Esophagus muscularis mucosa (tissue), 4 donors: Measurements from ENCODE around the gene MGME1. TPM values are rescaled to one million over a fixed set of nuclear protein-coding genes. Genes with fewer than 3 reads are reported as not detected.

Experiments used
- DNase-seq: peaks from one replicate; pipeline ENCODE4 v3.0.0-alpha.2; 2017; ENCODE audit errors: extremely low spot score
- H3K27ac ChIP-seq, 4 donors: fragments of 200-600 bp; sonication (generic); replicated peaks in 1 of 4; 1 replicate in 3 of 4; 2 replicates in 1 of 4; pipeline ENCODE4 v1.5.1; 2016 to 2019; ENCODE audit warnings: mild to moderate bottlenecking in 1 of 4
- H3K27me3 ChIP-seq, 4 donors: fragments of 200-600 bp; sonication (generic); one replicate each; pipeline versions ENCODE4 v1.5.1 to v1.6.0; 2016 to 2019
- H3K36me3 ChIP-seq, 4 donors: fragments of 200-600 bp; sonication (generic); one replicate each; pipeline ENCODE4 v1.5.1; 2016 to 2019
- H3K4me1 ChIP-seq, 4 donors: fragments of 200-600 bp; sonication (generic); one replicate each; pipeline ENCODE4 v1.5.1; 2016 to 2019
- H3K4me3 ChIP-seq, 4 donors: fragments of 200-600 bp; sonication (generic); 1 replicate in 2 of 4; 2 replicates in 2 of 4; pipeline ENCODE4 v1.5.1; 2016 to 2019; ENCODE audit warnings: mild to moderate bottlenecking in 4 of 4, moderate library complexity in 1 of 4
- H3K9me3 ChIP-seq, 4 donors: fragments of 200-600 bp; sonication (generic); 1 replicate in 3 of 4; 2 replicates in 1 of 4; pipeline ENCODE4 v1.5.1; 2016 to 2019
- CTCF ChIP-seq, 3 experiments: fragments of 200-600 bp in 2 of 3; fragments of 450-650 bp in 1 of 3; sonication (generic) in 2 of 3; IDR thresholded peaks; one replicate each; pipeline ENCODE4 v1.5.1; 2017 to 2019; ENCODE audit warnings: antibody characterized with exemption in 3 of 3, mild to moderate bottlenecking in 2 of 3, moderate library complexity in 1 of 3
- EP300 ChIP-seq: sonication (generic); formaldehyde crosslinking; IDR thresholded peaks from one replicate; pipeline ENCODE4 v1.6.1; 2017; ENCODE audit warnings: antibody characterized with exemption
- POLR2A ChIP-seq: fragments of 450-650 bp; IDR thresholded peaks from one replicate; pipeline ENCODE4 v1.6.1; 2017; ENCODE audit warnings: antibody characterized with exemption, moderate library complexity, mild to moderate bottlenecking, low read depth
- POLR2AphosphoS5 ChIP-seq, 2 donors: sonication (generic); formaldehyde crosslinking; IDR thresholded peaks; one replicate each; pipeline ENCODE4 v1.6.1; 2017; ENCODE audit warnings: antibody characterized with exemption in 2 of 2
- WGBS: methylation state at CpG from one replicate; pipeline ENCODE4 v1.1.5; 2018; 5-methylcytosine and 5-hydroxymethylcytosine counted together
- intact Hi-C: fragments of 100-400 bp; cut with DNase I; formaldehyde crosslinking; loops from one replicate; pipeline ENCODE4 v1.15.1; 2023
- total RNA-seq, 4 donors: library from RNA; depleted of rRNA; stranded (reverse); fragments of >200 nt; gene quantifications; one replicate each; pipeline versions ENCODE4 v1.1.0 to v1.2.1, GENCODE V29; 2016

The MGME1 gene
- total RNA-seq, 4 donors from 2014 or later, result 5.2 to 6.5 (median 6.0) TPM

- 75% methylated on average over 3 of the region's 3 CpGs for WGBS
- peaks cover 10 to 26% (median 19%) of the 10 kb centered on the region in 4 donors for H3K4me1 ChIP-seq
- TF ChIP-seq POLR2A (no peak), CTCF (IDR thresholded peaks at IDR 0.05) (no peak), POLR2AphosphoS5 (IDR thresholded peaks at IDR 0.05) (no peak), EP300 (no peak)
- no peaks in the 10 kb centered on the region for H3K9me3 ChIP-seq
- H3K4me3 ChIP-seq, result no peak overlapping the region
- no peaks in the 10 kb centered on the region for H3K27me3 ChIP-seq
- H3K36me3 ChIP-seq, result peaks cover 40 to 82% (median 74%) of the 10 kb centered on the region in 4 donors
- no peak overlapping the region for H3K27ac ChIP-seq
- intact Hi-C loops, result no loop called here
- no peak for DNase-seq
Measured at GRCh38 chr20:17943343-17943742, 25.5 kb upstream of the MGME1 start.

GRCh38 chr20:17944854-17945474, 23.9 kb upstream of the MGME1 start:
- TF ChIP-seq POLR2A, result no peak
- no peaks in the 10 kb centered on the region for H3K27me3 ChIP-seq
- H3K36me3 ChIP-seq, result peaks cover 56 to 99% (median 90%) of the 10 kb centered on the region in 4 donors
- intact Hi-C loops, result no loop called here
- H3K9me3 ChIP-seq, result no peaks in the 10 kb centered on the region
- H3K27ac ChIP-seq, result no peak overlapping the region
- no peak overlapping the region for H3K4me3 ChIP-seq
- peaks cover 0 to 9% (median 4%) of the 10 kb centered on the region in 4 donors for H3K4me1 ChIP-seq
- WGBS, result 96% methylated on average over 4 of the region's 4 CpGs
- DNase-seq, result no peak

GRCh38 chr20:17946040-17946439, 22.8 kb upstream of the MGME1 start:
- H3K27ac ChIP-seq, result no peak overlapping the region
- peaks cover 0 to 9% (median 4%) of the 10 kb centered on the region in 4 donors for H3K4me1 ChIP-seq
- H3K27me3 ChIP-seq, result no peaks in the 10 kb centered on the region
- H3K9me3 ChIP-seq, result no peaks in the 10 kb centered on the region
- intact Hi-C loops, result no loop called here
- no peak overlapping the region for H3K4me3 ChIP-seq
- 96% methylated on average over 5 of the region's 5 CpGs for WGBS
- H3K36me3 ChIP-seq, result peaks cover 66 to 100% (median 93%) of the 10 kb centered on the region in 4 donors
- no peak for DNase-seq
- no peak for TF ChIP-seq EP300
- TF ChIP-seq POLR2AphosphoS5 (IDR thresholded peaks at IDR 0.05), result no peak
- TF ChIP-seq POLR2A, result no peak
- TF ChIP-seq CTCF (IDR thresholded peaks at IDR 0.05), result no peak

GRCh38 chr20:17946572-17947473, 22.0 kb upstream of the MGME1 start:
- WGBS, result 66% methylated on average over 6 of the region's 6 CpGs
- DNase-seq, result no peak
- TF ChIP-seq POLR2AphosphoS5 (IDR thresholded peaks at IDR 0.05) (no peak), POLR2A (no peak), EP300 (no peak), CTCF (IDR thresholded peaks at IDR 0.05) (no peak)
- H3K36me3 ChIP-seq, result peaks cover 73 to 100% (median 92%) of the 10 kb centered on the region in 4 donors
- H3K4me1 ChIP-seq, result peaks cover 0 to 9% (median 4%) of the 10 kb centered on the region in 4 donors
- H3K9me3 ChIP-seq, result no peaks in the 10 kb centered on the region
- H3K4me3 ChIP-seq, result no peak overlapping the region
- intact Hi-C loops, result no loop called here
- no peak overlapping the region for H3K27ac ChIP-seq
- H3K27me3 ChIP-seq, result no peaks in the 10 kb centered on the region

- Histone ChIP-seq H3K9me3 (no peaks in the 10 kb centered on the region), H3K4me3 (no peak overlapping the region), H3K36me3 (peaks cover 74 to 100% (median 91%) of the 10 kb centered on the region in 4 donors), H3K4me1 (peaks cover 0 to 9% (median 4%) of the 10 kb centered on the region in 4 donors), H3K27ac (peak overlapping the region in 1 of 4 donors; percentile 6), H3K27me3 (no peaks in the 10 kb centered on the region)
- intact Hi-C loops, result no loop called here
- TF ChIP-seq CTCF (IDR thresholded peaks at IDR 0.05) (no peak), POLR2A (no peak), POLR2AphosphoS5 (IDR thresholded peaks at IDR 0.05) (no peak), EP300 (no peak)
- DNase-seq, result no peak
- 51% methylated on average over 5 of the region's 5 CpGs for WGBS
Measured at GRCh38 chr20:17947474-17947815, 21.4 kb upstream of the MGME1 start.
